Stimulated activated CD4-positive, alpha-beta T cell treated with anti-CD3 and anti-CD28 coated beads, Interleukin-4, amount 100 ng/mL, for 4 hours (primary cell): ENCODE results near the gene HNRNPA3.
A peak's percentile ranks its signal among the peaks of the same experiment; 100 is the strongest.
"Not testable (repeated sequence)": the region's sequence is repeated elsewhere in the genome, so short reads cannot be mapped to it uniquely, and the experiment has no call there.

Source experiments
- DNase-seq, 2 experiments: peaks; one replicate each; pipeline ENCODE4 v3.0.0-alpha.2; 2020

Gene HNRNPA3

DNA sequence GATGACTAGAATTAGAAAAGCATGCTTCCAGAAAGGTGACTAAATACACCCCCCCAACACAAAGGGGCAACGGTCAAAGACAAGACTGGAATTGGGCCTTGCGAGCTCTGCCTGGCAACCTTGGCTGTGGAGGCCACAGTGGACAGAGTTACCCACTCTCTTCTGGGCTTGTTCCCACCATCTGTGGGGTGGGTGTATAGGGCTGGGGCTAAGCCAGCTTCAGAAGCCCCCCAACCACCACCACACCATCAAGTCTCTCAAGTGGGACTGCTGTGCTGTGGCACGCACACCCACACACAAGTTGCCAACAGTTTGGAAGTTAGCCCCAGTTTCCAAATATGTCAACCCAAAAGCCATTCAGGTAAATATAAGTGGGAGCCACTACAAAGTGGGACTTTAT is 44.1 kb downstream of the HNRNPA3 start:
- DNase-seq = no peak

- no peak for DNase-seq
Observed at GRCh38 chr2:177257471-177257870, 44.9 kb downstream of the HNRNPA3 start.

GRCh38 chr2:177258059-177258458 is 45.5 kb downstream of the HNRNPA3 start:
- no peak for DNase-seq

DNA sequence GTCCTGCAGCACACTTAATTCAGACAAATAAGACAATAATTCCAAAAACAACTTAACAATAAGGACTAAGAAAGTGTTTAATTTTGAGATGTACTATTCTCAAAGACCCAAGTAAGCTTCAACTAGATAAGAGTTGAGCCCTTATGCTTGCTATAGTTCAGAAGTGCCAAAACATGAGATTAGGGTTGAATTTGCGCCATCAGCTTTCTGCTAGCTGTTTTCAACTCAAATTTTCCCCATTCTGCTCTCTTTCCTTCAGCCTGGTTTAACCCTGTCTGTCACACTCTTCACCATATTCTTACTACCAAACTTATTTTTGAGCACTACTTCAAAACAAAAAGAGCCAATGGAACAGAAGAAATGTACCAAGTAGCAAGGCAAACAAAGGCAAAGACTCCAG is 47.8 kb downstream of the HNRNPA3 start:
- DNase-seq = no peak

- DNase-seq = no peak
Observed at GRCh38 chr2:177261116-177262060, 48.8 kb downstream of the HNRNPA3 start.

DNA sequence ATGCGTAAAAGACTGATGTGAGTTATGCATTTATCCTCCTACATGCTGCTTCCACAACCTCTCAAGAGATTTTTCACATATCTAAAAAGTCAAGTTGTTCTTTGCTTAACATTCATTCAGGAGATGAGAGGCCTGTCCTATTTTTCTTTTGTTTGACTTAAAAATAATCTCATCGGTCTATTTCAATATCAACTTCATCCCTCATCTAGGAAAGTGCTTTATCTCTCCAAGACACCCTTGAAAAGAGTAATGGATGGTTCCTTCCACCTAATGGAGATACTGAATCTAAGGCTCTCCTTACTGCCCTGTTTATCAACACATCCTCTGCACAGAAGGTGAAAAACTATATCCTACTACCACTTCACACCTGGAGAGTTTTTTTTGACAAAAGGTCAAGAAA is 49.5 kb downstream of the HNRNPA3 start:
- no peak for DNase-seq

GRCh38 chr2:177262958-177263450 is 50.4 kb downstream of the HNRNPA3 start:
- DNase-seq = no peak

DNA sequence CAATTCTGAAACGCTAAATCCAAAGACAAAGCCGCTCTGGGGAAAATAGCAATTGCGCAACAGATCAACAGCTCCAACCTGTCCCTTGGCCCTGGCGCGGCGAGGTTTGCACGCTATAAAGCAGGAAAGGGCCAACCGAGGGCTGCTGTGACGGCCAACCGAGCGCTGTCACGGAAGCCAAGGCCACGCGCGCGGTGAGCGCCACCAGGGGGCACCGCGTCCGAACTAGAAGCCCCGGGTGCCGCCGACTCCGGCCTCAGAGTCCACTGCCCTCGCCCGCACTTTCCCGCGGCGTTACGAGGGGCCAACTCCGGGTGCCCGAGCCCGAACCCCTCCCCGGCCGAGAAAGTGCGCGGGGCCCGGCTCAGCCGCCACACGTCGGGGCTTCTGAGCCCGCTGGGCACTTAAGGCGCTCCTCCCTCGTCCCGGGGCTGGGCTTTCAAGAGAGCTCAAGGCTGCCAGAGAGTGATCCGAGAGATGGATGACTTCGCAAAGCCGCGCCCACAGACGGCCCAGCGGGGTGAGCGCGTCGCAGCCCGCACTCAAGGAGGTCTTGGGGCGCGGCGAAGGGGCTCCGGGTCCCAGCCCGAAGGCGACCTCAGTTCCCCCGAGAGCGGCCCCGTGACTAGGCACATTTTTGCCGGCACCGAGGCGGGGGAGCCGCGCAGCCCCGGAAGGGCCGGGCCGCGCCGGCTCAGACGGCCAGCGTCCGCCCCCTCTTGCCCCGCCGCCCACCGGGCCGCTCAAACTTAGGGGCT is 51.0 kb downstream of the HNRNPA3 start:
- DNase-seq = peak; percentile 86 to 93

DNA sequence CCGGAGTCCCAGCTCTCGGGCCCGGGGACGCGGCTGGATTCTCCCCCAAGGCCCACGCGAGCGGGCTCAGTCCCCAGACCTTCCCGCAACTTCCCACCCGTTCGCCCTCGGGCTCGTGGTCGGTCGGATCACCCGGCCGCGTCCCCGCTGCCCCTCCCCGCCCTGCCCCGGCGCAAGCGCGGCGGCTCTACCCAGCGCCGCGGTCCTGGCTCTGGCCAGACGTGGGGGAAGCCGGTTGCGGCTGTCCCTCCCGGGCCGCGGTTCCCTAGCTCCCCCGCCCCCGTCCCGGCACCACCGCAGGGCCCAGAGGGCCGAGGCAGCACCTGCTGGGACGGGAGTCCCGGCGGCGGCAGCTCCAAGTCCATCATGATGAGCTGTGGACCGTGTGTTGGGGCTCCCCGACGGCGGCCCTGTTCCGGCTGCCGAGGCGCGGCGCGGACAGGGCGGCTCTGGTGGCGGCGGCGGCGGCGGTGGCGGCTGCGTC is 51.7 kb downstream of the HNRNPA3 start:
- DNase-seq = no peak

DNA sequence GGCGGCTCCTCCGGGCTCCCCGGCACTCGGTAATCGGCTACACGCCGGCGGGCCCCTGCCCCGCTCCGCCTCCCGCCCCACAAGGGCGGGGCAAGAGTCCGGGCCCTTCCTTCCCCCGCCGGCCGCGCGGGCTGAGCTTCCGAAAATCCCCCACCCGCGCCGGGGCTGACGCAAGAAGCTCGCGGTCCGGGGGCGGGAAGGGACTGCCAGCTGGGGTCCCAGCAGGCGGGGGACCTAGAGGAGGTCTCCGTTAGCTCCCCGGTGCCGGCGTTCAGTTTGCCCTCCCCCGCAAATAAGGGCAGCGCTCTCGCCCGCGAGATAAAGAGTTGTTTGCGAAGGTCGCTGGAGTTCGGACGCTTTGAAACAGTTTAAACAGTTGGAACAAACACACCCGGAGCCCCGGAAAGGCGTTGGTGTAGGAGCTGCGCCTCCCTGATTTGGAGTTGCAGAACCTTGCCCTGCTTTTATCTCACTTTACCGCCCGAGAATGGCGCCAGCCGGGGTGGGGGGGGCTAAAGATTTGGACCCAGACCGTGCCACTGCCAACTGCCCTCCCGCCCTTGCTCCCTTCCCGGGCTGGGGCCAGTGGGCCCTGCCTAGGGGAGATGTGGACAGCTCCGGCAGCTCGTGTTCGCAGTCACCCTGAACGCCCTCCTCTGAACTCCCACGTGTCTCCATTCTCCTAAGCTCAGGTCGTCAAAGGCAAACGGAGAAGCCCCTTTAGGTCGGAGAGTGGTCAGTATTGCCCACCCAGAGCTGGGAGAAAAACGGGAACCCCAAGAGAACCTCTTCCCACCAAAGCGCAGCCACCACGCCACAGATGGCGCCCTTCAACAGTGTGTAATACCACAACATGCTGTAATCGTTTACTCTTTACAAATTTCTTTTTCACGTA is 52.3 kb downstream of the HNRNPA3 start, which contains the start of gene NFE2L2:
NFE2L2 (minus strand) TSS at position 35 of the 895 bp plus-strand sequence. CDS start 151 bp downstream, outside the sequence.
- peak; percentile 96 to 97 for DNase-seq

- DNase-seq = no peak
Observed at GRCh38 chr2:177265824-177266817, 53.5 kb downstream of the HNRNPA3 start.

DNA sequence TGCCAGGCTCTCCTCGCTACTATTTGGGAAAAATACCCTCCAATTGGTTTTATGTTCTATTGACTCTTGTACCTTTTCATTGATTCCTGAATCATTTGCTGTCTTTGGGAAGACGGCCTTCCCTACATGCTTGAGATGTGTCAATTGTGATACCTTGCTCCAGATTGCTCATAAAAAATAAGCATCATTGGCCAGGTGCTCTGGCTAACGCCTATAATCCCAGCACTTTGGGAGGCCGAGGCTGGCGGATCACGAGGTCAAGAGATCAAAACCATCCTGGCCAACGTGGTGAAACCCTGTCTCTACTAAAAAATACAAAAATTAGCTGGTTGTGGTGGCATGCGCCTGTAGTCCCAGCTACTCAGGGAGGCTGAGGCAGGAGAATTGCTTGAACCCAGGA is 54.4 kb downstream of the HNRNPA3 start:
- DNase-seq = not testable (repeated sequence)

DNA sequence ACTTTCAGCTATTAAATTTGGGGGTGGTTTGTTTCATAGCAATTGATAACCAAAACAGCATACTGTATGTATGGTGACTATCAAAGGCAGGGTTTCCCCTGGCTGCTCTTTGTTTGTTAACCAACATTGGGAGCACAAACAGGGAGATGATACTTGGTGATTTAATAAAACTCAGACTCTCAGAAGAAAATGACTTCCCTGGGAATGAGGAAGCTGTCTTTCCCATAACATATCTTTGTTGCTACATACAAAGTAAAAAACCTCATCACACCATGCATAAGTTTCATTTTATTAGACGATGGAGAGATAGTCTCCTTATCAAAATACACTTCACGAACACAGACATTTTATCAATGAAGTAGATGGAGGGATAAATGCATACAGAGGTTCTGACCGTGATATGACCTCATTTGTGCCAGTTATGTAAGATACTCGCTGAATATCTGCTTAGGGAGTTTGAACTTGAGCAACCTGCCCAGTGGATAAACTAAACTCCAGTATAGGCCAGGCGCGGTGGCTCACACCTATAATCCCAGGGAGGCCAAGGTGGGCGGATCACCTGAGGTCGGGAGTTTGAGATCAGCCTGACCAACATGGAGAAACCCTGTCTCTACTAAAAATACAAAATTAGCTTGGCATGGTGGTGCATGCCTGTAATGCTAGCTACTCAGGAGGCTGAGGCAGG is 55.7 kb downstream of the HNRNPA3 start:
- no peak for DNase-seq

- DNase-seq = no peak
Observed at GRCh38 chr2:177268901-177269300, 56.3 kb downstream of the HNRNPA3 start.

DNA sequence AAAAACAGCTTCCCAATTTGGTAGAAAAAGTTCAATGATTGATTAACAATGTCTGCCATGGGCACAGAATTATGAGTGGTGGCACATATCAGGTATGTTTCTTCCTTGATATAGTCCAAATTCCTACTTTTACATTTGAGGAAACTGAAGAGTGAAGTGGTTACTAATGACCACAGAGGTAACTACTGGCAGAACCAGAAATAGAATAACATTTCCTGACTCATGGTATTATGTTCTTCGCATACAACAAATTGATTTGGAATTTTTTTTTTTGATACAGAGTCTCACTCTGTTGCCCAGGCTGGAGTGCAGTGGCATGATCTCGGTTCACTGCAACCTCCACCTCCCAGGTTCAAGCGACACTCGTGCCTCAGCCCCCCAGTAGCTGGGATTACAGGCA is 57.9 kb downstream of the HNRNPA3 start:
- DNase-seq = no peak

- DNase-seq = no peak
Observed at GRCh38 chr2:177271981-177272666, 59.5 kb downstream of the HNRNPA3 start.

DNA sequence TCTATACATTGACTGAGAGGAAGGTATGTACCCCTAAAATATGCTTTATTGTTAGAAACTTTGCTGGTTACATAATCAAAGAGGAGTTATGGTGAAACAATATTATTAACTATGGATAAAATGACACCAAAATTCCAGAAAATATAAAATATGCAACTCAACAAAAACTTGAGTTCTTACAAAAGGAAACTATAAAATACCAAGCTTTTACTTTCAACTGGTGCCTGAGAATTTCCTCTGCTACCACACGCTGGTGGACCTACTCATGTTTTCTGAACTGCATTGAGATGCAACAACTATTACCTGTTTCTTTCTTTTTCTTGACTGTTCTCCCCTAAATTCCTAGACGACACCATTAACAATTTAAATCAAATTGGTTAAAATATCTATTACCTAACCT is 60.2 kb downstream of the HNRNPA3 start:
- no peak for DNase-seq

DNA sequence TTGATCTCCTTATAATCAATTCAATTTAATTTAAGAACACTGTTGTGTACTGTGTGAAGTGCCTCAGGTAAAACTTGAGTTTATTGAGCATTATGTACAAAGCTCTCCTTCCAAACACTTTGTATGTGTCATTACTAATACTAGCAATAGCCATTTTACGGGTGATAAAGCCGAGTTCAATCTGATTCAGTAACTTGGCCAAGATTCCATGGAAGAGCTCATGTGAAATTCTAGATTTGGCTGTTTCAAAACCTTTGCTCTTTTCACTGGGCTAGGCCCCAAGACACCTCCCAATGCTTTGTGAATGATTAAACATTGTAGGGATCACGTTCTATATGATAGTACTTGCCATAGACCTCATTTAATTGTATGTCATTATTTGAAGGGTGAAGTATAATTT is 60.8 kb downstream of the HNRNPA3 start:
- no peak for DNase-seq
